Measurements from ENCODE around the gene NADK2.

GRCh38 chr5:36241631-36242533 lies at the start of gene NADK2:
- peak; percentile 76 for TF ChIP-seq CTCF (IDR thresholded peaks at IDR 0.05)
- TF ChIP-seq EZH2phosphoT487 (IDR thresholded peaks at IDR 0.05), result no peak
- TF ChIP-seq EZH2 (IDR thresholded peaks at IDR 0.05), result no peak

All from neural progenitor cell (in vitro differentiated cells).